HG02763 (cell line): ENCODE measurements around the gene RAB11FIP4.

Experiments used
- ATAC-seq: cut with Tn5 transposase; IDR thresholded peaks from one replicate; pipeline ENCODE4 v1.9.1; 2021; ENCODE audit warnings: mild to moderate bottlenecking, moderate library complexity; ENCODE audit not compliant: unreplicated experiment

RAB11FIP4 gene

DNA sequence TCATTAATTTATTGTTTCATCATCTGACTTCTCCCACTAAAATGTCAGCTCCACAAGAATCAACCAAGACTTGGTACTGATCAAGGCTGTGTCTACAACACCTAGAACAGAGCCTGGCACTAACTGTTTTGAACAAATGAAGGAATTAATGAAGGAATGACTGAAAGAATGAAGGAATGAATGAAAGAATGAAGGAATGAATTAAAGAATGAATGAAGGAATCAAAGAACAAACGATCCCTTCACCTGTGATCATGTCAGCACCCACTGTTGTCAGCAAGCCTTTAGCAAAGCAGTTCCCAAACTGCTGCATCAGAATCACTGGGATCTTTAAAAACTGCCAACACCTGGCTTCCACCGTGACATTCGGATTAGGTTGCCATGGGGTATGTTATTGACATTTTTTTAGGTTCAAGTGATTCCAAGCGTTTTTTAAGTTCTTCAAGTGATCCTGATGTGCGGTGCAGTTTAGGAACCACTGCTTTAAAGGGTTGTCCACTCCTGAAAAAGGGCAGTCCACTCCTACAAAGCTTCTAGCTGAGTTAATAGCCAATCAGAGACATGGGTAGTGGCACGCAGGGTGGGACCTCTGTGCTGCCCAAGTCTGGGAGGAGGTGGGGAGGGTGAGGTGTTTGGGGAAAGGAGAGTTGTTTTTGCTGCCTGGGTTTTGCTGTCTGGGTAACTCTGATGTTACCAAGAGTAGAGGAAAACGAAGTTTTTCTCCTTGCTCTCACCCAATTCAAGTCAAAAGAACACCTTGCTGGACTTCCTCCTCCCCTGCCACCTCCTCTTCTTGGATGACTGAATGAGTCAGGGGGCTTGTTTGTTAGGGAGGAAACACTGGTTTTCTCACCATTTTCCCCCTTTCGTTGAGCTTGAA is 89.7 kb downstream of the RAB11FIP4 start:
- no peak for ATAC-seq

- ATAC-seq, result no peak
Measured at GRCh38 chr17:31481783-31482081, 90.3 kb downstream of the RAB11FIP4 start.

GRCh38 chr17:31484821-31485220 is 93.3 kb downstream of the RAB11FIP4 start:
- no peak for ATAC-seq

GRCh38 chr17:31486351-31487062 is 95.0 kb downstream of the RAB11FIP4 start:
- no peak for ATAC-seq

- no peak for ATAC-seq
Measured at GRCh38 chr17:31487063-31487647, 95.7 kb downstream of the RAB11FIP4 start.

GRCh38 chr17:31487648-31488263 is 96.3 kb downstream of the RAB11FIP4 start:
- peak; percentile 78 for ATAC-seq

DNA sequence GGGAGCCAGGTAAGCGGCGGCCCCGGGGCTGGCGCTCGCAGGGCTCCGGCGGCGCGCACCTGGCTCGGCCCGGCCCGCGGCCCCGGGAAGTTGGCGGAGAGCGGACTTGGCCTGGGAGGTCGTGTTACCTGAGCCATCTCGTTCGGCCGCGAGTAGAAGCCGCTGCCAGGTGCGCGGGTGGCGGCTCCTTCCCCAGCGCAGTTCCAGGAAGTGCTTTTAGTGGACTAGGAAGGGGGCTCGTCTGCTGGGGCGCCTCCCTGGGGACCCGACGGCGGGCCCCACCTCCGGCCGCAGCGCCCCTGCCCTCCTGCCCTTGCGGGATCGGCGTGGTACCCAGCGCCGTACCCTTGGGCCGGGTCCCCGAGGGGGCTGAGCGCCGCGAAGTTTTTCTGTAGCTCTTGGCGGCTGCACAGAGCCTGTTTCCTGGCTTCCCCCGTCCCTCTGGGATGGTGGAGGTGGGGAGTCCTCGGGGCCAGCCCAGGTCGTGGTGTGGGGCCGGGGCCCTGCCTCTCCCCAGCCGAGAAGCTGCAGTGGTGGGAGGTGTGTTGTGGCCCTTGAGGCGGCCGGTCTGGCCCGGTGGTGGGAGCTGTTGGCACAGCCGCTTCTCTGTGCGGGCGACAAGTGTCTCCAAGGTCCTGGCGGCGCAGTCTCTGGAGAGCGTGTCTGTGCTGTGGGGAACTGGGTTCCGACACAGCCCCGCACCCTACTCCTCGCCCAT is 96.9 kb downstream of the RAB11FIP4 start:
- ATAC-seq, result peak; percentile 8

- no peak for ATAC-seq
Measured at GRCh38 chr17:31488982-31489294, 97.5 kb downstream of the RAB11FIP4 start.

DNA sequence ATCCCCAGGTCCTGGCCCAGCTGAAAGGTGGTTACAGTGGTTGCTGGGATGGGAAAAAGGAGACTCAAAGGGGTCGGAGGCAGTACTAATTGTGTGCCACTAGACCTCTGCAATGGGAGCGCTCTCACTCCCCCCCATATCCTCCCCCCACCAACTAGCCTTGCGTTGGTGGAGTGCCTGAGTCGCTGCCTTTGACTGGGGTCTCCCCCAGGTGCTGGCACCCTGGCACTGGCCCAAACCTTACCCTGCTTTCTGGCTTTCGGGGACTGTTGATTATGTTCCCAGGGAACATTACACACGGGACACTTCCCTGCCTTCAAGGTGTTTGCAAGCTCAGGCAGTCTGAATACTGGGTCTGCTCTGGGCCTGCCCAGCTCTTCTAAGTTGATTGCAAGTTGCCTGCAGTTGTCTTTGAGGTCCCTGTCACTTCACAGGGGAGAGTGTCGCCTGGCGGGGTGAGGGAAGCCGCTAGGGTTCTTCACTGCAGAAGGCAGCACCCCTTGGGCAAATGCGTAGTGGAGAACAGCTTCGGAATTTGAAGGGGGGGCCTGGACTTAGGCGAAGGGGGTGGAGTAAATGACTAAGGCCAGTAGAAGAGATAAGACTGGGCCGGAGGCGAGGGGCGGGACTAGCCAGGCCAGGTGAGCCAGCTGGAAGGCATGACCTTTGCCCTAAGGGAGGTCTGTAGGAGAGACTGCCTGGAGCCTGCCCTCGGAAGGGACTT is 98.0 kb downstream of the RAB11FIP4 start:
- ATAC-seq, result no peak

- no peak for ATAC-seq
Measured at GRCh38 chr17:31490019-31490650, 98.7 kb downstream of the RAB11FIP4 start.

- ATAC-seq, result no peak
Measured at GRCh38 chr17:31490671-31491375, 99.3 kb downstream of the RAB11FIP4 start.

- no peak for ATAC-seq
Measured at GRCh38 chr17:31491376-31492131, 100.1 kb downstream of the RAB11FIP4 start.

DNA sequence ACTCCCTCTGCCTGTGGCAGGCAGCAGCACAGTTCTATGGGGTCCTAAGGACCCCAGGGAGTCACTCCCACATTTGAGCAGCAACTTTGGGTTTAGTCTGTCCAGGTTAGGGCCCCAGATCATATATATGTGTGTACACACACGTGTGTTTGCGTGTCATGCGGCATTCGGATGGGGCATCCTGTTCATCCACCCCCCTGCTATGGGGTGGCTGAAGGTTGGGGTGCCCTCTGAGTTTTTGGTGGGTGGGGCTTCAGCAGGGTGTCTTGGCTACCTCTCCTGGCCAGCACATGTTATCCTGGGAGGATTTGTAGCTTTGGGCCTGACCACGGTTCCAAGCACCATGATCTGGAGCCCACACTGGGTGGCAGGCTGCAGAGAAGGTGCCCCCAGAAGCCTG is 100.7 kb downstream of the RAB11FIP4 start:
- ATAC-seq, result no peak

DNA sequence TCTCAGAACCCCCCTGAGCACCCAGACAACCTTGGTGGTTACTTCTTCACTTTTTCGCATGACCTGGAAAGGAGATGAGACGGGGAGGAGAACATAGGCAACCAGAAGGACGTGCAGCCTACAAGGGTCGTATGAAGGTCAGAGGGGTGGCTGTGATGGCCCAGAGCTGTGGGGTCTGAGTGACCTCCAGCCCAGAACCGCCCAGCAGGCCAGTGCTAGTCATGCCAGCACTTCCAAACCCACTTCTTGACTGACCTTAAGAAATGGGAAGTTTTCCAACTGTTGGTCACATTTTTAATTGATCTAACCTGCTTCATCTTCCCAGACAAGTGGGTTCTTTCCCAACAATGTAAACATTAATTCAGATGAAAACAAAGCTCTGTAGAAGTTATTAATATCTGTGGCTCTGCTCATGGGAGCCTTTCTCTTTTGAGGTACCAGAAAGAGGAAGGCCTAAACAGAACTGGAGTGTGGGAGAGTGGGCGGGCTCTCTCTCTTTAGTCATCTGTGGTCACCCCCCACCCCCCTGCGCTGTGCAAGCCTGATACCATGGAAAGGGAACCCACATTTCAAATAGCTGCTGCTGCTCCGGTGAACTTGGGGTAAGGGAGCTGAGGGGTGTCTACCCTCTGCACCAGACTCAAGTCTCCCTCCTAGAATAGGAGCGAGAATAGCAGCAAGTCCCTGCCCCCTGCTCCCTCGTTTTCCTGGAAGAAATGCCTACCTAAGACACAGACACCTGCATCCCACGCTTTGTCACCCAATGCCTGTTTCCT is 101.6 kb downstream of the RAB11FIP4 start:
- ATAC-seq, result peak; percentile 41

DNA sequence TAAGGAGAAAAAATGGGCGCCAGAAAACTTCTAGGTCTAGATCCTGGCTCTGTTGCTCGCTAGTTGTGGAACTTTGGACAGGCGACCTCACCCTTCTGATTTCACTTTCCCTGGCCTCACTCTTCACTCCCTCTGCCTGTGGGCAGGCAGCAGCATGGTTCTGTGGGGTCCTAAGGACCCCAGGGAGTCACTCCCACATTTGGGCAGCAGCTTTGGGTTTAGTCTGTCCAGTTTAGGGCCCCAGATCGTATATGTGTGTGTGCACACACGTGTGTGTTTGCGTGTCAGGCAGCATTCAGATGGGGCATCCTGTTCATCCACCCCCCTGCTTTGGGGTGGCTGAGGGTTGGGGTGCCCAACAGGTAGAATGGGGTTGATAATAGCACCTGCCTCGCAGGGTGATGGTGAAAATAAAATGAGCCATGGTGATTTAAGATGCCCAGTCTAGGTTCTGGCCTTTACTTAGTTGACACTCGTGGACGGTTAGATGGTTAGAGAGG is 102.2 kb downstream of the RAB11FIP4 start:
- ATAC-seq, result no peak

- ATAC-seq, result no peak
Measured at GRCh38 chr17:31494259-31495021, 103.0 kb downstream of the RAB11FIP4 start.
